ENCODE results near the gene FGR.
"Not testable (repeated sequence)": the region's sequence is repeated elsewhere in the genome, so short reads cannot be mapped to it uniquely, and the experiment has no call there.

The FGR gene

DNA sequence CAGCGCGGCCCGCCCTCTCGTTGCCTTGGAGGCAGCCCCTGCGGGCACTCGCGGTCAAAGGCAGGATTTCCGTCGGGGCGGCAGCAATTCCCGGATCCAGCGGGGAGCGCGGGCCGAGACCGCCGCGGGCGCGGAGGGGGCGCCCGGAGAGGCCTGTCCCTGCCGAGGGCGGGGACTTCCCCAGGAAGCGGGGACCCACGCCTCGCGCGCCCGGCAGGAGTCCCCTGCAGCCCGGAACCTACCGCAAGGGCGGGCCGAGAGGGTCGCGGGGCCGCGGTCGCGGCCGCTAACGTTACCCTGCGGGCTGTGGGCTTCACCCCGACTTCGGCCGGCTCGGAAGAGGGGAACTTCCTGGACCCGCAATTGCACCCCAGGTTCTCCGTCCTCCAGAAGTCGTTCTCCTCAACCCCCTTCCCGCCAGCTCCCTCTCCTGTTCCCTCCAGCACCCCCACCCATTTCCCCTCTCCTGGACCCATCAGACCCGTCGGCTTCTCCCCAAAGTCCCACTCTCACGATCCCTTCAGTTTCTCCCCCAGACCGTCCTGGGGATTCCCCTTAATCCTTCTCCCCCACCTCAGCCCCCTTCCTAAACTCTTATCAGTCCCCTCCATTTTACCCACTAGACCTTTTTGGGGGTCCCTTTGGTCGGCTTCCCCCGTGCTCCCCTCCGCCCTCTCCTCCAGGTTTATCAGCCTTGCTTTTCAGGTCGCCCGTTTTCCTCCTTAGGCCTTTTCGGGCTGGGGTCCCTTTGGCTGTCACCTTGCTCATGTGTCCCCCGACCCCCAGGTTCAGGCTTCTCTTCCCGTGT is 604 bp downstream of the FGR start:
- Histone ChIP-seq H3K36me3 (ENCODE audit: insufficient read depth, low read length) (no peaks in the 10 kb centered on the region), H3K27ac (no peak overlapping the region), H3K9me3 (ENCODE audit: low read depth, low read length) (no peaks in the 10 kb centered on the region), H3K9ac (ENCODE audit: insufficient read length) (peak overlapping the region; percentile 61), H3K4me3 (peak overlapping the region; percentile 73)
- DNase-seq (ENCODE audit: low read depth, low spot score), result no peak
- no peak for TF ChIP-seq EZH2 (IDR thresholded peaks at IDR 0.05)
- no peak for TF ChIP-seq POLR2AphosphoS5 (IDR thresholded peaks at IDR 0.05; ENCODE audit: borderline replicate concordance, low read depth, low read length)
- TF ChIP-seq FOXP2 (optimal IDR thresholded peaks at IDR 0.05; ENCODE audit: control extremely low read depth, extremely low read length, insufficient read depth), result no peak

DNA sequence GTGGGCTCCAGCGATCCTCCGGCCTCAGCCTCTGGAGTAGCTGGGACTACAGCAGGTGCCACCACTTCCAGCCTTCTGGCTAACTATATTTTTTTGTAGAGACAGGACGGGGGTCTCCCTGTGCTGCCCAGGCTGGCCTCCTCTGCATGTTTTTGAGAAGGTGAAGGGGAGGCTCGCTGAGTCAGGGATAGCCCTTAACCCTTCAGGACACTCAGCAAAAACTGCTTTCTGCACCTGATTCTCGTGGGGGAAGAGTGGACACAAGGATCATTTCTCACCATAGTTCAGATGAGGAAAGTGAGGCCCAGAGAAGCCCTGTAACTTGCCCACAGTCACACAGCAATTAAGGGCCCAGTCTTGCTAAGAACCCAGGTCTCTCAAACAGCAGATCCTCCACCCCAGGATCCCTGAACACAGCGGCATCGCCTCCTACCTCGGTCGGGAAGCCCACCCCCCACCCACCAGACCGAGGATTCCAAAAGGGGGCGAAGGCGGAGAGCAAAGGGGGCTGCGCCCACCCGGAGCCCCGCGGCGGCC is 1.3 kb downstream of the FGR start:
- Histone ChIP-seq H3K27ac (no peak overlapping the region), H3K9ac (ENCODE audit: insufficient read length) (peak overlapping the region; percentile 61), H3K4me3 (peak overlapping the region; percentile 73), H3K36me3 (ENCODE audit: insufficient read depth, low read length) (no peaks in the 10 kb centered on the region), H3K9me3 (ENCODE audit: low read depth, low read length) (no peaks in the 10 kb centered on the region)
- no peak for DNase-seq (ENCODE audit: low read depth, low spot score)
- TF ChIP-seq FOXP2 (optimal IDR thresholded peaks at IDR 0.05; ENCODE audit: control extremely low read depth, extremely low read length, insufficient read depth), result no peak
- TF ChIP-seq EZH2 (IDR thresholded peaks at IDR 0.05), result no peak
- no peak for TF ChIP-seq POLR2AphosphoS5 (IDR thresholded peaks at IDR 0.05; ENCODE audit: borderline replicate concordance, low read depth, low read length)

DNA sequence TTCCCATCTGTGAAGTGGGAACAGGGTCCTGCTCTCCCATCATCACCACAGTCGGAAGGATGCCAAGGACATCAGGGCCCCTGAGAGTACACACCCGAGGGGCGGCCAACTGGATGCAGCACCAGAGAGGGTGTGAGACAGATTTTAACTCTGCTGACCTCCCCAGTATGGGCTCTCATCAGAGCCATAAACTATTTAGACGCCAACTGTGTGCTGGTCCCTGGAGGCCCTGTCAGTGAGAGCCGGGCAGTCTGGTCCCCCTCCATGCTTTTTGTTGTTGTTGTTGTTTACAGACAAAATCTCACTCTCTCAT is 1.7 kb downstream of the FGR start:
- Histone ChIP-seq H3K4me3 (no peak overlapping the region), H3K27ac (no peak overlapping the region), H3K36me3 (ENCODE audit: insufficient read depth, low read length) (no peaks in the 10 kb centered on the region), H3K9me3 (ENCODE audit: low read depth, low read length) (no peaks in the 10 kb centered on the region), H3K9ac (ENCODE audit: insufficient read length) (no peak overlapping the region)
- TF ChIP-seq POLR2AphosphoS5 (IDR thresholded peaks at IDR 0.05; ENCODE audit: borderline replicate concordance, low read depth, low read length) (no peak), FOXP2 (optimal IDR thresholded peaks at IDR 0.05; ENCODE audit: control extremely low read depth, extremely low read length, insufficient read depth) (no peak), EZH2 (IDR thresholded peaks at IDR 0.05) (no peak)
- DNase-seq (ENCODE audit: low read depth, low spot score), result no peak

DNA sequence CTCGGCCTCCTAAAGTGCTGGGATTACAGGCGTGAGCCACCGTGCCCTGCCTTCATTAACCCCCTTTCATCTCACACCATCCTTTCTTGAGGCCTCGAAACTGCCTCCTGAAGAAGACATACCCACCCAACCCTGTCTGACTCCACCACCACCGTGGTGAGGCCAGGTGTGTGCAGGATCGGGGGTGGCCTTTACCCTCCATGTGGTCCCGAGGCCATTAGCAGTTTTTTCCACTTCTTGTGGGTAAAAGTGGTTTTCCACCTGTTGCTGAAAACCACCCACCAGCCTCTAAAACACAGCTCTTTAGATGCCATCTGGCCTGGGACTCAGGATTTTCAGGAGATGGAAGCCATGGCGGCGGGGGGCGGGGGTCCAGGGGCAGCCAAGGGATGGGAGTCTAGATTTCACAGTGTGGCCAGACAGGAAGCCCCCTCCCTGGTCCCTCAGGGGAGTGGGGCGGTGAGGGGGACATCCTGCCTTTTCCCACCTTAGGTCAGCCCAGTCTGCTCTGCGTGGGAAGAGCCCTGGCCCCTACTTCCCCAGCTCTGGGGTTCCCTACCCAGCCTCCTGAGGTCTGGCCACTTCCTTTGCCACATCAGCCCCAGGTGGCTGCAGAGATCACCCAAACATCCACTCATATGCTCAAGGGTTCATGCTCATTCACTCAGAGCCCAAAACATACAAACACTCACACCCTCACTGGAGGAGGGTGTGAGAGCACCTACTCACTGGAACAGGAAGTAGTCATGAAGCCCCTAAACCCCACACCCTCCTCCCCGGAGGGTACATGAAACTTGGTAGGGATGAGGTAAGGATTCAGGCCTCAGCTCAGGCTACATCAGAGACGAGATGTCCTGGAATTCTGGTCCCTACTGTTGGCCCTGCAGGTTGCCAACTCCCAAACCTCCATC is 2.3 kb downstream of the FGR start:
- DNase-seq (ENCODE audit: low read depth, low spot score), result no peak
- H3K4me3 ChIP-seq, result no peak overlapping the region
- H3K27ac ChIP-seq, result no peak overlapping the region
- H3K9me3 ChIP-seq (ENCODE audit: low read depth, low read length), result no peaks in the 10 kb centered on the region
- H3K9ac ChIP-seq (ENCODE audit: insufficient read length), result no peak overlapping the region
- TF ChIP-seq POLR2AphosphoS5 (IDR thresholded peaks at IDR 0.05; ENCODE audit: borderline replicate concordance, low read depth, low read length), result no peak
- TF ChIP-seq EZH2 (IDR thresholded peaks at IDR 0.05), result no peak
- no peak for TF ChIP-seq FOXP2 (optimal IDR thresholded peaks at IDR 0.05; ENCODE audit: control extremely low read depth, extremely low read length, insufficient read depth)
- H3K36me3 ChIP-seq (ENCODE audit: insufficient read depth, low read length), result no peaks in the 10 kb centered on the region

DNA sequence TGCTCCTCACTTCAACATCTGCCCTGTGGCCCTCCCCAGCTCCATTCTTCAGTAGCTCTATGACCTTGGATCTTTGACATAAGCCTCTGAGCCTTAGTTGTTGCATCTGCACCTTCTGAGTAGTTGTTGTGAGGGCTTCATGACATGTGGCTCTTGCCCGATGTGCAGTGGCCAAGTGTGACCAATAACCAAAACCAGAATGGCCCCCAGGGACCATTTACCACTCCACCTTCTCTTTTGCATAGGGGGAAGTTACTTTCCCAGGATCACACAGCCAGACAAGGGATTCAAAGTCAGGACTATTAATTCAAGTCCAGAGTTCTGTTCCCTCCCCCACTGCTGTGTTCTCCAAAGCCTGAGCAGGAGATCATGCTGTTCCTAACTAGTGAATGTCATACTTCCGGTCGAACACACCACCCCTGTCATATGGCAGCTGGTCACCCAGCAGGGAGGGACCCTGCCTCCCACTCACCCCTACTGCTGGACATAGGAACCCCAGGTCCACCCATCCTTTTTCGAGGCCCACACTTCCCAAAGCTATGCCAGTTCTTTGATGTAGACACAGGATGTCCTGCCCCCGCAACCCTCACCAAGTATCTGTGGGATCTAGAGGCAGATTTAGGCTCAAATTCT is 4.0 kb downstream of the FGR start:
- no peak for TF ChIP-seq EZH2 (IDR thresholded peaks at IDR 0.05)
- no peak for TF ChIP-seq FOXP2 (optimal IDR thresholded peaks at IDR 0.05; ENCODE audit: control extremely low read depth, extremely low read length, insufficient read depth)
- no peak for TF ChIP-seq POLR2AphosphoS5 (IDR thresholded peaks at IDR 0.05; ENCODE audit: borderline replicate concordance, low read depth, low read length)

DNA sequence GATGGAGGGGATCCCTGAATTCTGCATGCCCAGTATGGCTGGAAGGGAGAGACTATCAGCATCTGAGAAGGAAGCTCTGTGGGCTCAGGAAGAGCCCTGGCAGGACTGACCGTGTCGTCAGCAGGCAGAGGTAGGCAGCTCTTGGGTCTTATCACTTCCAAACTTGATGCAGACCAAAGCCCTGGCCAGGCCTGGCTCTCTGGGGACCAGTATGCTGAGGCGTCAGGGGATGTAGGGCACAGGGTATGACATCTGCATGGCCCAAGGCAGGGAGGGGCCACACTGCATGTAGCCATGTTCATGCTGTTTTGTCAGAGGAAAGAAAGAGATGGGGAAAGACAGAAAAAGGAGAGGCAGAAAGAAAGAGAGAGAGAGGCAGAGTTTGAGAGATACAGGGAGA is 6.3 kb downstream of the FGR start:
- DNase-seq (ENCODE audit: low read depth, low spot score), result no peak
- Histone ChIP-seq H3K36me3 (ENCODE audit: insufficient read depth, low read length) (no peaks in the 10 kb centered on the region), H3K27ac (no peak overlapping the region), H3K9ac (ENCODE audit: insufficient read length) (peak overlapping the region; percentile 42), H3K9me3 (ENCODE audit: low read depth, low read length) (no peaks in the 10 kb centered on the region), H3K4me3 (no peak overlapping the region)
- TF ChIP-seq EZH2 (IDR thresholded peaks at IDR 0.05) (no peak), FOXP2 (optimal IDR thresholded peaks at IDR 0.05; ENCODE audit: control extremely low read depth, extremely low read length, insufficient read depth) (no peak), POLR2AphosphoS5 (IDR thresholded peaks at IDR 0.05; ENCODE audit: borderline replicate concordance, low read depth, low read length) (no peak)

More for the DNA sequence above, 4.0 kb downstream of the FGR start:
- no peaks in the 10 kb centered on the region for H3K9me3 ChIP-seq (ENCODE audit: low read depth, low read length)
- no peak overlapping the region for H3K4me3 ChIP-seq
- H3K9ac ChIP-seq (ENCODE audit: insufficient read length), result no peak overlapping the region
- no peak overlapping the region for H3K27ac ChIP-seq
- no peaks in the 10 kb centered on the region for H3K36me3 ChIP-seq (ENCODE audit: insufficient read depth, low read length)
- no peak for DNase-seq (ENCODE audit: low read depth, low spot score)

DNA sequence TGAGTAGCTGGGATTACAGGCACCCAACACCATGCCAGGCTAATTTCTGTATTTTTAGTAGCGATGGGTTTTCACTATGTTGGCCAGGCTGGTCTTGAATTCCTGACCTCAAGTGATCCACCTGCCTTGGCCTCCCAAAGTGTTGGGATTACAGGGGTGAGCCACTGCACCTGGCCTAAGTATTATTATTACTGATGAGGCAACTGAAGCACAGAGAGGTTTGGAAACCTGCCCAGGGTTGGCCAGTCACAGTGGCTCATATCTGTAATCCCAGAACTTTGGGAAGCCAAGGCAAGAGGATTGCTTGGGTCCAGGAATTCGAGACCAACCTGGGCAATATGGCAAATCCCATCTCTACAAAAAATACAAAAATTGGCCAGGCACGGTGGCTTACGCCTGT is 7.3 kb downstream of the FGR start:
- not testable (repeated sequence) for H3K36me3 ChIP-seq (ENCODE audit: insufficient read depth, low read length); H3K9me3 ChIP-seq (ENCODE audit: low read depth, low read length); DNase-seq (ENCODE audit: low read depth, low spot score); H3K4me3 ChIP-seq; H3K27ac ChIP-seq; H3K9ac ChIP-seq (ENCODE audit: insufficient read length)

DNA sequence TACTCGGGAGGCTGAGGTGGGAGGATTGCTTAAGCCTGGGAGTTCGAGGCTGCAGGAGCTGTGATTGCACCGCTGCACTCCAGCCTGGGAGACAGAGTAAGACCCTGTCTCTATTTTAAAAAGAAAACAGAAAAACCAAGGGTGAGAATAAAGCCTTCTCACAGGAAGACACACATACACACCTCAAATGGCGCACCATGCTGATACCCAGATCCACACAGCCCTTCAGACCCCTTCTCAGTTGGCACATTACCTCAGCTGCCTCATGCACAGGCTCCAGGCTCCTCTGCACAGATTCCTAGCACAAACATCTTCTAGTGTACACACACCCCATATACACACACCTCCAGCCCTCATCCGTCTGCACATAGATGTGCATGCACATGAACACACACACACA is 7.9 kb downstream of the FGR start:
- H3K36me3 ChIP-seq (ENCODE audit: insufficient read depth, low read length), result no peaks in the 10 kb centered on the region
- TF ChIP-seq POLR2AphosphoS5 (IDR thresholded peaks at IDR 0.05; ENCODE audit: borderline replicate concordance, low read depth, low read length), result no peak
- no peak for TF ChIP-seq EZH2 (IDR thresholded peaks at IDR 0.05)
- no peak for TF ChIP-seq FOXP2 (optimal IDR thresholded peaks at IDR 0.05; ENCODE audit: control extremely low read depth, extremely low read length, insufficient read depth)
- no peaks in the 10 kb centered on the region for H3K9me3 ChIP-seq (ENCODE audit: low read depth, low read length)
- no peak overlapping the region for H3K27ac ChIP-seq
- no peak overlapping the region for H3K9ac ChIP-seq (ENCODE audit: insufficient read length)
- DNase-seq (ENCODE audit: low read depth, low spot score), result no peak
- no peak overlapping the region for H3K4me3 ChIP-seq
